Endothelial cell (in vitro differentiated cells): ENCODE results near the gene GPR37. TPM values are rescaled to one million over a fixed set of nuclear protein-coding genes. Genes with fewer than 3 reads are reported as not detected.

Source experiments
- DNase-seq: peaks from one replicate; pipeline ENCODE4 v3.0.0; 2021; ENCODE audit warnings: low spot score
- H3K27ac Mint-ChIP-seq: one replicate; pipeline ENCODE4 v1.8.0; 2021; ENCODE audit warnings: mixed read lengths, inconsistent platforms; ENCODE audit not compliant: unreplicated experiment
- H3K27me3 Mint-ChIP-seq: one replicate; pipeline ENCODE4 v1.8.0; 2021; ENCODE audit warnings: mild to moderate bottlenecking, moderate library complexity, mixed read lengths, inconsistent platforms; ENCODE audit not compliant: unreplicated experiment
- H3K36me3 Mint-ChIP-seq: one replicate; pipeline ENCODE4 v1.8.0; 2021; ENCODE audit warnings: mild to moderate bottlenecking, low read depth, mixed read lengths, inconsistent platforms; ENCODE audit not compliant: unreplicated experiment
- H3K4me1 Mint-ChIP-seq: one replicate; pipeline ENCODE4 v1.8.0; 2021; ENCODE audit warnings: mild to moderate bottlenecking, mixed read lengths, inconsistent platforms; ENCODE audit not compliant: unreplicated experiment
- H3K4me3 Mint-ChIP-seq: one replicate; pipeline ENCODE4 v1.8.0; 2021; ENCODE audit warnings: mild to moderate bottlenecking, mixed read lengths, inconsistent platforms; ENCODE audit not compliant: unreplicated experiment
- H3K9me3 Mint-ChIP-seq: one replicate; pipeline ENCODE4 v1.8.0; 2021; ENCODE audit warnings: mixed read lengths, inconsistent platforms; ENCODE audit not compliant: unreplicated experiment
- CTCF ChIP-seq: fragments of 200-600 bp; sonication (generic); IDR thresholded peaks from one replicate; pipeline ENCODE4 v1.5.0; 2021; ENCODE audit warnings: antibody characterized with exemption; ENCODE audit not compliant: unreplicated experiment
- total RNA-seq: library from RNA; stranded (reverse); fragmentation: NEBNext Ultra II Directional; extraction: Animal tissue kit (Norgen Biotek cat#: 25700); gene quantifications from one replicate; pipeline ENCODE4 v1.2.1, GENCODE V29; 2021; ENCODE audit not compliant: unreplicated experiment

Gene GPR37
- total RNA-seq, 1 donor from 2014 or later = 7.1 TPM

- H3K4me1 Mint-ChIP-seq = peaks cover 10% of the 10 kb centered on the region
- H3K36me3 Mint-ChIP-seq = peaks cover 3% of the 10 kb centered on the region
- H3K27me3 Mint-ChIP-seq = peaks cover 2% of the 10 kb centered on the region
- TF ChIP-seq CTCF = no peak
- DNase-seq = no peak
- H3K27ac Mint-ChIP-seq = no peak overlapping the region
- no peaks in the 10 kb centered on the region for H3K9me3 Mint-ChIP-seq
- H3K4me3 Mint-ChIP-seq = no peak overlapping the region
Observed at GRCh38 chr7:124781418-124781817, 15.8 kb upstream of the GPR37 start.

GRCh38 chr7:124780608-124781007 is 15.0 kb upstream of the GPR37 start:
- no peak overlapping the region for H3K4me3 Mint-ChIP-seq
- peaks cover 2% of the 10 kb centered on the region for H3K27me3 Mint-ChIP-seq
- H3K36me3 Mint-ChIP-seq = peaks cover 3% of the 10 kb centered on the region
- DNase-seq = no peak
- no peak overlapping the region for H3K27ac Mint-ChIP-seq
- peaks cover 10% of the 10 kb centered on the region for H3K4me1 Mint-ChIP-seq
- no peak for TF ChIP-seq CTCF
- no peaks in the 10 kb centered on the region for H3K9me3 Mint-ChIP-seq

- Mint-ChIP-seq H3K36me3 (peaks cover 3% of the 10 kb centered on the region), H3K9me3 (no peaks in the 10 kb centered on the region), H3K27ac (no peak overlapping the region), H3K4me1 (peaks cover 10% of the 10 kb centered on the region), H3K4me3 (no peak overlapping the region), H3K27me3 (peaks cover 2% of the 10 kb centered on the region)
- no peak for TF ChIP-seq CTCF
- DNase-seq = no peak
Observed at GRCh38 chr7:124780056-124780455, 14.5 kb upstream of the GPR37 start.

GRCh38 chr7:124779620-124780019 is 14.0 kb upstream of the GPR37 start:
- Mint-ChIP-seq H3K4me3 (no peak overlapping the region), H3K4me1 (peaks cover 10% of the 10 kb centered on the region), H3K36me3 (peaks cover 3% of the 10 kb centered on the region), H3K27ac (no peak overlapping the region), H3K27me3 (peaks cover 2% of the 10 kb centered on the region), H3K9me3 (no peaks in the 10 kb centered on the region)
- no peak for TF ChIP-seq CTCF
- DNase-seq = no peak

- TF ChIP-seq CTCF = no peak
- Mint-ChIP-seq H3K27me3 (peaks cover 2% of the 10 kb centered on the region), H3K4me1 (peaks cover 10% of the 10 kb centered on the region), H3K4me3 (no peak overlapping the region), H3K27ac (no peak overlapping the region), H3K36me3 (peaks cover 3% of the 10 kb centered on the region), H3K9me3 (no peaks in the 10 kb centered on the region)
- no peak for DNase-seq
Observed at GRCh38 chr7:124779194-124779593, 13.6 kb upstream of the GPR37 start.
